ENCODE measurements around the gene PAX7.

PAX7 gene

GRCh38 chr1:18652791-18653190, 22.1 kb downstream of the PAX7 start:
- H3K4me1 ChIP-seq (ENCODE audit: control insufficient read depth, insufficient read depth, low read length) = peaks cover 57% of the 10 kb centered on the region
- peaks cover 99% of the 10 kb centered on the region for H3K27me3 ChIP-seq (ENCODE audit: control insufficient read depth, insufficient read depth, low read length)
- H3K4me3 ChIP-seq (ENCODE audit: low read depth, low read length) = no peak overlapping the region
- H3K27ac ChIP-seq (ENCODE audit: low read depth, low read length) = no peak overlapping the region
- no peaks in the 10 kb centered on the region for H3K36me3 ChIP-seq (ENCODE audit: control insufficient read depth, insufficient read depth, low read length)
- no peak overlapping the region for H3K9ac ChIP-seq (ENCODE audit: low read length)
- H3K9me3 ChIP-seq (ENCODE audit: control insufficient read depth, insufficient read depth, low read depth, low read length) = no peaks in the 10 kb centered on the region

- H3K36me3 ChIP-seq (ENCODE audit: control insufficient read depth, insufficient read depth, low read length) = no peaks in the 10 kb centered on the region
- H3K27ac ChIP-seq (ENCODE audit: low read depth, low read length) = no peak overlapping the region
- H3K4me3 ChIP-seq (ENCODE audit: low read depth, low read length) = no peak overlapping the region
- no peaks in the 10 kb centered on the region for H3K9me3 ChIP-seq (ENCODE audit: control insufficient read depth, insufficient read depth, low read depth, low read length)
- peaks cover 55% of the 10 kb centered on the region for H3K4me1 ChIP-seq (ENCODE audit: control insufficient read depth, insufficient read depth, low read length)
- peaks cover 99% of the 10 kb centered on the region for H3K27me3 ChIP-seq (ENCODE audit: control insufficient read depth, insufficient read depth, low read length)
- H3K9ac ChIP-seq (ENCODE audit: low read length) = no peak overlapping the region
Observed at GRCh38 chr1:18653367-18653766, 22.7 kb downstream of the PAX7 start.

GRCh38 chr1:18653916-18654315, 23.3 kb downstream of the PAX7 start:
- H3K9me3 ChIP-seq (ENCODE audit: control insufficient read depth, insufficient read depth, low read depth, low read length) = no peaks in the 10 kb centered on the region
- H3K9ac ChIP-seq (ENCODE audit: low read length) = no peak overlapping the region
- no peaks in the 10 kb centered on the region for H3K36me3 ChIP-seq (ENCODE audit: control insufficient read depth, insufficient read depth, low read length)
- H3K27me3 ChIP-seq (ENCODE audit: control insufficient read depth, insufficient read depth, low read length) = peaks cover 99% of the 10 kb centered on the region
- H3K4me3 ChIP-seq (ENCODE audit: low read depth, low read length) = no peak overlapping the region
- peaks cover 53% of the 10 kb centered on the region for H3K4me1 ChIP-seq (ENCODE audit: control insufficient read depth, insufficient read depth, low read length)
- no peak overlapping the region for H3K27ac ChIP-seq (ENCODE audit: low read depth, low read length)

- Histone ChIP-seq H3K9me3 (ENCODE audit: control insufficient read depth, insufficient read depth, low read depth, low read length) (no peaks in the 10 kb centered on the region), H3K4me3 (ENCODE audit: low read depth, low read length) (no peak overlapping the region), H3K27ac (ENCODE audit: low read depth, low read length) (no peak overlapping the region), H3K4me1 (ENCODE audit: control insufficient read depth, insufficient read depth, low read length) (peaks cover 49% of the 10 kb centered on the region), H3K36me3 (ENCODE audit: control insufficient read depth, insufficient read depth, low read length) (no peaks in the 10 kb centered on the region), H3K27me3 (ENCODE audit: control insufficient read depth, insufficient read depth, low read length) (peaks cover 99% of the 10 kb centered on the region), H3K9ac (ENCODE audit: low read length) (no peak overlapping the region)
Observed at GRCh38 chr1:18654599-18654998, 24.0 kb downstream of the PAX7 start.

- H3K9ac ChIP-seq (ENCODE audit: low read length) = no peak overlapping the region
- peaks cover 95% of the 10 kb centered on the region for H3K27me3 ChIP-seq (ENCODE audit: control insufficient read depth, insufficient read depth, low read length)
- no peak overlapping the region for H3K4me3 ChIP-seq (ENCODE audit: low read depth, low read length)
- H3K27ac ChIP-seq (ENCODE audit: low read depth, low read length) = no peak overlapping the region
- H3K36me3 ChIP-seq (ENCODE audit: control insufficient read depth, insufficient read depth, low read length) = no peaks in the 10 kb centered on the region
- no peaks in the 10 kb centered on the region for H3K9me3 ChIP-seq (ENCODE audit: control insufficient read depth, insufficient read depth, low read depth, low read length)
- H3K4me1 ChIP-seq (ENCODE audit: control insufficient read depth, insufficient read depth, low read length) = peaks cover 33% of the 10 kb centered on the region
Observed at GRCh38 chr1:18657506-18658201, 27.0 kb downstream of the PAX7 start.

- Histone ChIP-seq H3K27ac (ENCODE audit: low read depth, low read length) (no peak overlapping the region), H3K36me3 (ENCODE audit: control insufficient read depth, insufficient read depth, low read length) (no peaks in the 10 kb centered on the region), H3K9ac (ENCODE audit: low read length) (no peak overlapping the region), H3K9me3 (ENCODE audit: control insufficient read depth, insufficient read depth, low read depth, low read length) (no peaks in the 10 kb centered on the region), H3K27me3 (ENCODE audit: control insufficient read depth, insufficient read depth, low read length) (peaks cover 93% of the 10 kb centered on the region), H3K4me3 (ENCODE audit: low read depth, low read length) (no peak overlapping the region), H3K4me1 (ENCODE audit: control insufficient read depth, insufficient read depth, low read length) (peaks cover 22% of the 10 kb centered on the region)
Observed at GRCh38 chr1:18658831-18659230, 28.2 kb downstream of the PAX7 start.

- no peaks in the 10 kb centered on the region for H3K36me3 ChIP-seq (ENCODE audit: control insufficient read depth, insufficient read depth, low read length)
Observed at GRCh38 chr1:18661404-18662285, 31.0 kb downstream of the PAX7 start.

GRCh38 chr1:18662286-18662639, 31.6 kb downstream of the PAX7 start:
- Histone ChIP-seq H3K27ac (ENCODE audit: low read depth, low read length) (no peak overlapping the region), H3K4me3 (ENCODE audit: low read depth, low read length) (no peak overlapping the region), H3K36me3 (ENCODE audit: control insufficient read depth, insufficient read depth, low read length) (no peaks in the 10 kb centered on the region), H3K4me1 (ENCODE audit: control insufficient read depth, insufficient read depth, low read length) (peaks cover 11% of the 10 kb centered on the region; the same call in 1 of the 2 replicates), H3K9ac (ENCODE audit: low read length) (no peak overlapping the region), H3K27me3 (ENCODE audit: control insufficient read depth, insufficient read depth, low read length) (peaks cover 74% of the 10 kb centered on the region), H3K9me3 (ENCODE audit: control insufficient read depth, insufficient read depth, low read depth, low read length) (no peaks in the 10 kb centered on the region)

More at GRCh38 chr1:18661404-18662285, 31.0 kb downstream of the PAX7 start:
- Histone ChIP-seq H3K4me1 (ENCODE audit: control insufficient read depth, insufficient read depth, low read length) (peaks cover 11% of the 10 kb centered on the region; the same call in 1 of the 2 replicates), H3K9ac (ENCODE audit: low read length) (no peak overlapping the region), H3K4me3 (ENCODE audit: low read depth, low read length) (no peak overlapping the region), H3K9me3 (ENCODE audit: control insufficient read depth, insufficient read depth, low read depth, low read length) (no peaks in the 10 kb centered on the region), H3K27ac (ENCODE audit: low read depth, low read length) (no peak overlapping the region), H3K27me3 (ENCODE audit: control insufficient read depth, insufficient read depth, low read length) (peaks cover 80% of the 10 kb centered on the region)

GRCh38 chr1:18666317-18666920, 35.8 kb downstream of the PAX7 start:
- Histone ChIP-seq H3K36me3 (ENCODE audit: control insufficient read depth, insufficient read depth, low read length) (no peaks in the 10 kb centered on the region), H3K9me3 (ENCODE audit: control insufficient read depth, insufficient read depth, low read depth, low read length) (no peaks in the 10 kb centered on the region), H3K27me3 (ENCODE audit: control insufficient read depth, insufficient read depth, low read length) (peaks cover 40% of the 10 kb centered on the region), H3K27ac (ENCODE audit: low read depth, low read length) (no peak overlapping the region), H3K4me3 (ENCODE audit: low read depth, low read length) (no peak overlapping the region), H3K4me1 (ENCODE audit: control insufficient read depth, insufficient read depth, low read length) (peaks cover 19% of the 10 kb centered on the region; the same call in 1 of the 2 replicates), H3K9ac (ENCODE audit: low read length) (no peak overlapping the region)

GRCh38 chr1:18667333-18667732, 36.7 kb downstream of the PAX7 start:
- Histone ChIP-seq H3K9me3 (ENCODE audit: control insufficient read depth, insufficient read depth, low read depth, low read length) (no peaks in the 10 kb centered on the region), H3K4me3 (ENCODE audit: low read depth, low read length) (no peak overlapping the region), H3K27me3 (ENCODE audit: control insufficient read depth, insufficient read depth, low read length) (peaks cover 35% of the 10 kb centered on the region), H3K27ac (ENCODE audit: low read depth, low read length) (no peak overlapping the region), H3K9ac (ENCODE audit: low read length) (no peak overlapping the region), H3K36me3 (ENCODE audit: control insufficient read depth, insufficient read depth, low read length) (no peaks in the 10 kb centered on the region), H3K4me1 (ENCODE audit: control insufficient read depth, insufficient read depth, low read length) (peaks cover 11% of the 10 kb centered on the region; the same call in 1 of the 2 replicates)

- H3K9me3 ChIP-seq (ENCODE audit: control insufficient read depth, insufficient read depth, low read depth, low read length) = no peaks in the 10 kb centered on the region
- H3K36me3 ChIP-seq (ENCODE audit: control insufficient read depth, insufficient read depth, low read length) = no peaks in the 10 kb centered on the region
- no peak overlapping the region for H3K4me3 ChIP-seq (ENCODE audit: low read depth, low read length)
- no peak overlapping the region for H3K27ac ChIP-seq (ENCODE audit: low read depth, low read length)
- peaks cover 11% of the 10 kb centered on the region; the same call in 1 of the 2 replicates for H3K4me1 ChIP-seq (ENCODE audit: control insufficient read depth, insufficient read depth, low read length)
- H3K9ac ChIP-seq (ENCODE audit: low read length) = no peak overlapping the region
- peaks cover 35% of the 10 kb centered on the region for H3K27me3 ChIP-seq (ENCODE audit: control insufficient read depth, insufficient read depth, low read length)
Observed at GRCh38 chr1:18668046-18668445, 37.4 kb downstream of the PAX7 start.

All from HUES6 (cell line).